ENCODE measurements around the gene PBOV1.

- no peak for TF ChIP-seq EZH2 (optimal IDR thresholded peaks at IDR 0.05; ENCODE audit: low read depth, low read length)
- TF ChIP-seq CTCF (IDR thresholded peaks at IDR 0.05; ENCODE audit: low read length): no peak
- TF ChIP-seq EZH2phosphoT487 (IDR thresholded peaks at IDR 0.05; ENCODE audit: low read length): no peak
Observed at GRCh38 chr6:138194287-138194686, 24.0 kb downstream of the PBOV1 start.
